ENCODE measurements around the gene SLC29A3.

The SLC29A3 gene

GRCh38 chr10:71317739-71318138 is 1.3 kb upstream of the SLC29A3 start:
- no peak for TF ChIP-seq CTCF (IDR thresholded peaks at IDR 0.05; ENCODE audit: borderline replicate concordance, control extremely low read depth, extremely low read depth, insufficient read depth, missing control alignments)
- in situ Hi-C loops (cut with MboI; ENCODE audit: low sequenced_read_pairs, unreplicated experiment): loop anchor here (10.0 kb wide), 1 partner anchor 387 kb away; no protein-coding TSS in a partner anchor
- no peak for DNase-seq (ENCODE audit: low spot score)

GRCh38 chr10:71319800-71320392 is 837 bp downstream of the SLC29A3 start:
- no peak for DNase-seq (ENCODE audit: low spot score)
- TF ChIP-seq CTCF (IDR thresholded peaks at IDR 0.05; ENCODE audit: borderline replicate concordance, control extremely low read depth, extremely low read depth, insufficient read depth, missing control alignments): no peak
- in situ Hi-C loops (cut with MboI; ENCODE audit: low sequenced_read_pairs, unreplicated experiment): loop anchor here (10.0 kb wide), 1 partner anchor 385 kb away; no protein-coding TSS in a partner anchor

GRCh38 chr10:71320592-71320991 is 1.5 kb downstream of the SLC29A3 start:
- no peak for DNase-seq (ENCODE audit: low spot score)
- in situ Hi-C loops (cut with MboI; ENCODE audit: low sequenced_read_pairs, unreplicated experiment): no loop called here
- no peak for TF ChIP-seq CTCF (IDR thresholded peaks at IDR 0.05; ENCODE audit: borderline replicate concordance, control extremely low read depth, extremely low read depth, insufficient read depth, missing control alignments)

- no peak for TF ChIP-seq CTCF (IDR thresholded peaks at IDR 0.05; ENCODE audit: borderline replicate concordance, control extremely low read depth, extremely low read depth, insufficient read depth, missing control alignments)
- in situ Hi-C loops (cut with MboI; ENCODE audit: low sequenced_read_pairs, unreplicated experiment): no loop called here
- DNase-seq (ENCODE audit: low spot score): no peak
Observed at GRCh38 chr10:71321386-71321785, 2.3 kb downstream of the SLC29A3 start.

- no peak for DNase-seq (ENCODE audit: low spot score)
- in situ Hi-C loops (cut with MboI; ENCODE audit: low sequenced_read_pairs, unreplicated experiment): no loop called here
- no peak for TF ChIP-seq CTCF (IDR thresholded peaks at IDR 0.05; ENCODE audit: borderline replicate concordance, control extremely low read depth, extremely low read depth, insufficient read depth, missing control alignments)
Observed at GRCh38 chr10:71323407-71323806, 4.3 kb downstream of the SLC29A3 start.

- TF ChIP-seq CTCF (IDR thresholded peaks at IDR 0.05; ENCODE audit: borderline replicate concordance, control extremely low read depth, extremely low read depth, insufficient read depth, missing control alignments): no peak
- in situ Hi-C loops (cut with MboI; ENCODE audit: low sequenced_read_pairs, unreplicated experiment): no loop called here
- DNase-seq (ENCODE audit: low spot score): no peak
Observed at GRCh38 chr10:71324743-71325142, 5.7 kb downstream of the SLC29A3 start.

All from GM13976 (cell line).